Measurements from ENCODE around the gene NTN3. TPM values are rescaled to one million over a fixed set of nuclear protein-coding genes. Genes with fewer than 3 reads are reported as not detected.

The NTN3 gene
- polyA plus RNA-seq, 1 of the 3 experiments (the other 2 are of a cell fraction): 0.28 TPM

DNA sequence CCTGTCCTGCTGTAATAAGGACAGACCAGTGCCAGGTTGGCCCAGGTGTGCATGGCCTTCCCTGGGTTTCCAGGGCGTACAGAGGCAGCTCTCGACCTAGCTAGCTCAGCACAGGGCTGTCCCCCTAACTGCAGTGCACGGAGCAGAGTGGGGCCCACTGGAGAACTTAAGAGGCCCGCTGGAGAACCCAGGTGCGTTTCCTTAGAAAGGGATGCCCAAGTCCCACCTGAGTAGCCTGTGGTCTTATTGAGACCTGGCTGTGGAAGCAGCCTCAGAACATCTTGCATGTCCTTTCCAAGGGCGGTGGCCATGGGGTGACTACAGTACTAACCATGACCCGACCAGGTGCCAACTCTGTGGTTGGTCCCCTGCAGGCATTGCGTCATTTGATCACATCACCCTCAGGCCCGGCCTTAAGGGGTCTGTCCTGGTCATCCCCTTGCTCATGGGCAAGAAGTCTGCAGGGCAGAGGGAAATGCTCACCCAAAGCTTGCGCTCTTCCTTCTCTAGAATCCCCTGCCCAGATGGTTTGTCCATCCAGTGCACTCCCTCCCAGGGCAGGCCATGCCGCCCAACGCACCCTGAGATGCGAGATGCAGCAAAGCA is 45.2 kb upstream of the NTN3 start:
- Histone ChIP-seq H3K9me3 (no peaks in the 10 kb centered on the region), H3K4me2 (no peak overlapping the region), H3K79me2 (ENCODE audit: insufficient read depth) (peaks cover 16% of the 10 kb centered on the region), H3F3A (replicated peaks; ENCODE audit: insufficient read depth) (no peaks in the 10 kb centered on the region), H3K9ac (no peak overlapping the region), H3K4me1 (ENCODE audit: control insufficient read depth in 1 of 2, insufficient read depth in 2 of 2, low read depth in 1 of 2, low read length in 1 of 2) (peaks cover 6 to 34% of the 10 kb centered on the region in 2 experiments), H3K27ac (ENCODE audit: low read depth in 2 of 2, low read length in 1 of 2) (no peak overlapping the region), H3K4me3 (ENCODE audit: low read depth in 2 of 2, low read length in 1 of 2) (no peak overlapping the region), H3K9me2 (no peaks in the 10 kb centered on the region), H4K20me1 (ENCODE audit: insufficient read depth) (0 out of 2 replicates have a peak, but pooled peaks cover 4% of the 10 kb centered on the region), H2AFZ (ENCODE audit: low read depth) (no peak overlapping the region), H3K27me3 (ENCODE audit: insufficient read depth) (no peaks in the 10 kb centered on the region), H3K36me3 (replicated peaks in 1 of 2; ENCODE audit: control insufficient read depth in 1 of 2, insufficient read depth in 2 of 2, low read length in 1 of 2) (no peaks in the 10 kb centered on the region)
- WGBS (ENCODE audit: low lambda C conversion rate): 92% methylated on average over 6 of the region's 13 CpGs
- TF ChIP-seq RAD21 (IDR thresholded peaks at IDR 0.05; ENCODE audit: low read length): no peak
- TF ChIP-seq TEAD4 (IDR thresholded peaks at IDR 0.05; ENCODE audit: borderline replicate concordance, insufficient read depth): no peak
- no peak for TF ChIP-seq NFIC (IDR thresholded peaks at IDR 0.05; ENCODE audit: borderline replicate concordance)
- TF ChIP-seq GABPA (IDR thresholded peaks at IDR 0.05; ENCODE audit: low read depth): no peak
- TF ChIP-seq, protein P1, sequence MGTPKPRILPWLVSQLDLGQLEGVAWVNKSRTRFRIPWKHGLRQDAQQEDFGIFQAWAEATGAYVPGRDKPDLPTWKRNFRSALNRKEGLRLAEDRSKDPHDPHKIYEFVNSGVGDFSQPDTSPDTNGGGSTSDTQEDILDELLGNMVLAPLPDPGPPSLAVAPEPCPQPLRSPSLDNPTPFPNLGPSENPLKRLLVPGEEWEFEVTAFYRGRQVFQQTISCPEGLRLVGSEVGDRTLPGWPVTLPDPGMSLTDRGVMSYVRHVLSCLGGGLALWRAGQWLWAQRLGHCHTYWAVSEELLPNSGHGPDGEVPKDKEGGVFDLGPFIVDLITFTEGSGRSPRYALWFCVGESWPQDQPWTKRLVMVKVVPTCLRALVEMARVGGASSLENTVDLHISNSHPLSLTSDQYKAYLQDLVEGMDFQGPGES (IDR thresholded peaks at IDR 0.05; ENCODE audit: low read depth, low read length): no peak
- TF ChIP-seq ELF1 (IDR thresholded peaks at IDR 0.05): no peak
- no peak for TF ChIP-seq SMC3 (IDR thresholded peaks at IDR 0.05; ENCODE audit: low read depth, low read length)
- TF ChIP-seq, protein P2, sequence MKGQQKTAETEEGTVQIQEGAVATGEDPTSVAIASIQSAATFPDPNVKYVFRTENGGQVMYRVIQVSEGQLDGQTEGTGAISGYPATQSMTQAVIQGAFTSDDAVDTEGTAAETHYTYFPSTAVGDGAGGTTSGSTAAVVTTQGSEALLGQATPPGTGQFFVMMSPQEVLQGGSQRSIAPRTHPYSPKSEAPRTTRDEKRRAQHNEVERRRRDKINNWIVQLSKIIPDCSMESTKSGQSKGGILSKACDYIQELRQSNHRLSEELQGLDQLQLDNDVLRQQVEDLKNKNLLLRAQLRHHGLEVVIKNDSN (IDR thresholded peaks at IDR 0.05; ENCODE audit: borderline replicate concordance, low read depth): no peak
- no peak for TF ChIP-seq RFX5 (IDR thresholded peaks at IDR 0.05; ENCODE audit: low read length)
- TF ChIP-seq, protein P3, sequence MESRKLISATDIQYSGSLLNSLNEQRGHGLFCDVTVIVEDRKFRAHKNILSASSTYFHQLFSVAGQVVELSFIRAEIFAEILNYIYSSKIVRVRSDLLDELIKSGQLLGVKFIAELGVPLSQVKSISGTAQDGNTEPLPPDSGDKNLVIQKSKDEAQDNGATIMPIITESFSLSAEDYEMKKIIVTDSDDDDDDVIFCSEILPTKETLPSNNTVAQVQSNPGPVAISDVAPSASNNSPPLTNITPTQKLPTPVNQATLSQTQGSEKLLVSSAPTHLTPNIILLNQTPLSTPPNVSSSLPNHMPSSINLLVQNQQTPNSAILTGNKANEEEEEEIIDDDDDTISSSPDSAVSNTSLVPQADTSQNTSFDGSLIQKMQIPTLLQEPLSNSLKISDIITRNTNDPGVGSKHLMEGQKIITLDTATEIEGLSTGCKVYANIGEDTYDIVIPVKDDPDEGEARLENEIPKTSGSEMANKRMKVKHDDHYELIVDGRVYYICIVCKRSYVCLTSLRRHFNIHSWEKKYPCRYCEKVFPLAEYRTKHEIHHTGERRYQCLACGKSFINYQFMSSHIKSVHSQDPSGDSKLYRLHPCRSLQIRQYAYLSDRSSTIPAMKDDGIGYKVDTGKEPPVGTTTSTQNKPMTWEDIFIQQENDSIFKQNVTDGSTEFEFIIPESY (IDR thresholded peaks at IDR 0.05; ENCODE audit: borderline replicate concordance, low read depth): no peak
- TF ChIP-seq, protein P4, sequence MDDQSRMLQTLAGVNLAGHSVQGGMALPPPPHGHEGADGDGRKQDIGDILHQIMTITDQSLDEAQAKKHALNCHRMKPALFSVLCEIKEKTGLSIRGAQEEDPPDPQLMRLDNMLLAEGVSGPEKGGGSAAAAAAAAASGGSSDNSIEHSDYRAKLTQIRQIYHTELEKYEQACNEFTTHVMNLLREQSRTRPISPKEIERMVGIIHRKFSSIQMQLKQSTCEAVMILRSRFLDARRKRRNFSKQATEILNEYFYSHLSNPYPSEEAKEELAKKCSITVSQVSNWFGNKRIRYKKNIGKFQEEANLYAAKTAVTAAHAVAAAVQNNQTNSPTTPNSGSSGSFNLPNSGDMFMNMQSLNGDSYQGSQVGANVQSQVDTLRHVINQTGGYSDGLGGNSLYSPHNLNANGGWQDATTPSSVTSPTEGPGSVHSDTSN (IDR thresholded peaks at IDR 0.05): no peak
- no peak for DNase-seq
- ChIA-PET POLR2A (no interaction called here), CTCF (interaction anchor here (1.2 kb wide), 2 partner anchors 75 to 85 kb away, joined by 4 to 6 read pairs; partner anchors contain the start of gene ABCA3)

DNA sequence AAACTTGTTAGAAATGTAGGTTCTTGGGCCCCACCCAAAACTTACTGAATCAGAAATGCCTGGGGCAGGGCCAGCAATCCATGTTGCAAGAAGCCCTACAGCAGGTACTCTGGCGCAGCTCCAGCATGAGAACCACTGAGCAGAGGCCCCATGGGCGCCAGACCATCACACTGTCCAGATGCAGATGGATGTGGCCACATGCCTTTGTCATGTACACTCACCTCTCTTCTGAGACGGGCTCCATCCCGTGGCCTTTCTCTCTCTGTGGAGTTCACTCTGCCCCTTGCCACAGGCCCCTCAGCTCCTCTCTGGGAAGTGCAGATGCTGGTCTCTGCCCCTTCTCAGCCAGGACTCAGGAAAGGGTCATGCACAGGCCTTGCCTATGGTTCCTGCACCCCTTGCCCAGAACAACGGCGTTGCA is 44.1 kb upstream of the NTN3 start:
- no peak for TF ChIP-seq RFX5 (IDR thresholded peaks at IDR 0.05; ENCODE audit: low read length)
- TF ChIP-seq NRF1 (IDR thresholded peaks at IDR 0.05; ENCODE audit: low read depth, low read length): no peak
- no peak for TF ChIP-seq NFIC (IDR thresholded peaks at IDR 0.05; ENCODE audit: borderline replicate concordance)
- no peak for TF ChIP-seq JUND (IDR thresholded peaks at IDR 0.05)
- no peak for TF ChIP-seq CHD2 (IDR thresholded peaks at IDR 0.05; ENCODE audit: low read length, partially characterized antibody)
- no peak for TF ChIP-seq GABPA (IDR thresholded peaks at IDR 0.05; ENCODE audit: low read depth)
- no peak for TF ChIP-seq EP300 (IDR thresholded peaks at IDR 0.05; ENCODE audit: borderline replicate concordance in 1 of 2, low read depth in 1 of 2, low read length in 1 of 2)
- 89% methylated on average over 5 of the region's 6 CpGs for WGBS (ENCODE audit: low lambda C conversion rate)
- peaks cover 26% of the 10 kb centered on the region for H3K79me2 ChIP-seq (ENCODE audit: insufficient read depth)
- ChIA-PET CTCF (interaction anchor here (0.7 to 1.5 kb wide), 7 partner anchors 10 to 130 kb away, joined by 3 to 8 read pairs (median 4); partner anchors contain the start of genes ABCA3 and TEDC2), POLR2A (interaction anchor here (2.1 kb wide), 1 partner anchor 87 kb away, joined by 7 read pairs; the partner anchor contains the start of gene ABCA3)
- no peak overlapping the region for H3K9ac ChIP-seq
- H3K27ac ChIP-seq (ENCODE audit: low read depth in 2 of 2, low read length in 1 of 2): no peak overlapping the region
- H3K4me3 ChIP-seq (ENCODE audit: low read depth in 2 of 2, low read length in 1 of 2): no peak overlapping the region
- no peak overlapping the region for H2AFZ ChIP-seq (ENCODE audit: low read depth)
- H3K9me2 ChIP-seq: no peaks in the 10 kb centered on the region
- no peaks in the 10 kb centered on the region for H3K36me3 ChIP-seq (replicated peaks in 1 of 2; ENCODE audit: control insufficient read depth in 1 of 2, insufficient read depth in 2 of 2, low read length in 1 of 2)
- no peaks in the 10 kb centered on the region for H3F3A ChIP-seq (replicated peaks; ENCODE audit: insufficient read depth)
- peaks cover 10 to 35% of the 10 kb centered on the region in 2 experiments for H3K4me1 ChIP-seq (ENCODE audit: control insufficient read depth in 1 of 2, insufficient read depth in 2 of 2, low read depth in 1 of 2, low read length in 1 of 2)
- H4K20me1 ChIP-seq (ENCODE audit: insufficient read depth): peaks cover 8% of the 10 kb centered on the region; the same call in 1 of the 2 replicates
- no peak for DNase-seq
- no peaks in the 10 kb centered on the region for H3K9me3 ChIP-seq
- no peak overlapping the region for H3K4me2 ChIP-seq
- no peaks in the 10 kb centered on the region for H3K27me3 ChIP-seq (ENCODE audit: insufficient read depth)
